Endothelial cell (in vitro differentiated cells): ENCODE measurements around the gene KCTD3. TPM values are rescaled to one million over a fixed set of nuclear protein-coding genes. Genes with fewer than 3 reads are reported as not detected.

Experiments used
- DNase-seq: peaks from one replicate; pipeline ENCODE4 v3.0.0; 2021; ENCODE audit warnings: low spot score
- H3K27ac Mint-ChIP-seq: one replicate; pipeline ENCODE4 v1.8.0; 2021; ENCODE audit warnings: mixed read lengths, inconsistent platforms; ENCODE audit not compliant: unreplicated experiment
- H3K27me3 Mint-ChIP-seq: one replicate; pipeline ENCODE4 v1.8.0; 2021; ENCODE audit warnings: mild to moderate bottlenecking, moderate library complexity, mixed read lengths, inconsistent platforms; ENCODE audit not compliant: unreplicated experiment
- H3K36me3 Mint-ChIP-seq: one replicate; pipeline ENCODE4 v1.8.0; 2021; ENCODE audit warnings: mild to moderate bottlenecking, low read depth, mixed read lengths, inconsistent platforms; ENCODE audit not compliant: unreplicated experiment
- H3K4me1 Mint-ChIP-seq: one replicate; pipeline ENCODE4 v1.8.0; 2021; ENCODE audit warnings: mild to moderate bottlenecking, mixed read lengths, inconsistent platforms; ENCODE audit not compliant: unreplicated experiment
- H3K4me3 Mint-ChIP-seq: one replicate; pipeline ENCODE4 v1.8.0; 2021; ENCODE audit warnings: mild to moderate bottlenecking, mixed read lengths, inconsistent platforms; ENCODE audit not compliant: unreplicated experiment
- H3K9me3 Mint-ChIP-seq: one replicate; pipeline ENCODE4 v1.8.0; 2021; ENCODE audit warnings: mixed read lengths, inconsistent platforms; ENCODE audit not compliant: unreplicated experiment
- CTCF ChIP-seq: fragments of 200-600 bp; sonication (generic); IDR thresholded peaks from one replicate; pipeline ENCODE4 v1.5.0; 2021; ENCODE audit warnings: antibody characterized with exemption; ENCODE audit not compliant: unreplicated experiment
- total RNA-seq: library from RNA; stranded (reverse); fragmentation: NEBNext Ultra II Directional; extraction: Animal tissue kit (Norgen Biotek cat#: 25700); gene quantifications from one replicate; pipeline ENCODE4 v1.2.1, GENCODE V29; 2021; ENCODE audit not compliant: unreplicated experiment

The KCTD3 gene
- total RNA-seq, 1 donor from 2014 or later: 32.9 TPM

- Mint-ChIP-seq H3K9me3 (no peaks in the 10 kb centered on the region), H3K27me3 (no peaks in the 10 kb centered on the region), H3K4me3 (no peak overlapping the region), H3K27ac (no peak overlapping the region), H3K36me3 (no peaks in the 10 kb centered on the region), H3K4me1 (no peaks in the 10 kb centered on the region)
- DNase-seq: no peak
- TF ChIP-seq CTCF: no peak
Observed at GRCh38 chr1:215647738-215648137, 80.6 kb downstream of the KCTD3 start.

- TF ChIP-seq CTCF: no peak
- Mint-ChIP-seq H3K27me3 (no peaks in the 10 kb centered on the region), H3K36me3 (no peaks in the 10 kb centered on the region)
Observed at GRCh38 chr1:215648957-215649356, 81.9 kb downstream of the KCTD3 start.

GRCh38 chr1:215650446-215651149, 83.5 kb downstream of the KCTD3 start:
- no peak for DNase-seq
- H3K27me3 Mint-ChIP-seq: no peaks in the 10 kb centered on the region
- H3K36me3 Mint-ChIP-seq: no peaks in the 10 kb centered on the region
- no peaks in the 10 kb centered on the region for H3K4me1 Mint-ChIP-seq
- no peaks in the 10 kb centered on the region for H3K9me3 Mint-ChIP-seq
- no peak overlapping the region for H3K4me3 Mint-ChIP-seq
- no peak for TF ChIP-seq CTCF
- H3K27ac Mint-ChIP-seq: no peak overlapping the region

More at GRCh38 chr1:215648957-215649356, 81.9 kb downstream of the KCTD3 start:
- Mint-ChIP-seq H3K27ac (no peak overlapping the region), H3K4me1 (no peaks in the 10 kb centered on the region), H3K9me3 (no peaks in the 10 kb centered on the region), H3K4me3 (no peak overlapping the region)
- DNase-seq: no peak

- H3K9me3 Mint-ChIP-seq: no peaks in the 10 kb centered on the region
- no peaks in the 10 kb centered on the region for H3K36me3 Mint-ChIP-seq
- H3K4me1 Mint-ChIP-seq: no peaks in the 10 kb centered on the region
- no peak for DNase-seq
- no peak overlapping the region for H3K4me3 Mint-ChIP-seq
- H3K27me3 Mint-ChIP-seq: no peaks in the 10 kb centered on the region
- no peak for TF ChIP-seq CTCF
- H3K27ac Mint-ChIP-seq: no peak overlapping the region
Observed at GRCh38 chr1:215651867-215652266, 84.8 kb downstream of the KCTD3 start.

- no peaks in the 10 kb centered on the region for H3K36me3 Mint-ChIP-seq
- H3K4me1 Mint-ChIP-seq: no peaks in the 10 kb centered on the region
- H3K9me3 Mint-ChIP-seq: no peaks in the 10 kb centered on the region
- no peaks in the 10 kb centered on the region for H3K27me3 Mint-ChIP-seq
- no peak overlapping the region for H3K27ac Mint-ChIP-seq
- DNase-seq: no peak
- H3K4me3 Mint-ChIP-seq: no peak overlapping the region
- TF ChIP-seq CTCF: no peak
Observed at GRCh38 chr1:215652371-215652770, 85.3 kb downstream of the KCTD3 start.
